GM12892 (cell line): ENCODE measurements around the gene MYB.

ENCODE experiments used
- POLR2A ChIP-seq: IDR thresholded peaks from 2 replicates; pipeline ENCODE4 v1.6.1; 2011; ENCODE audit warnings: low read depth, low read length, control low read depth
- POLR2AphosphoS5 ChIP-seq: IDR thresholded peaks from 2 replicates; pipeline ENCODE4 v1.6.1; 2011; ENCODE audit warnings: low read depth, low read length, control low read depth
- TAF1 ChIP-seq: IDR thresholded peaks from 2 replicates; pipeline ENCODE4 v1.6.1; 2011; ENCODE audit warnings: low read depth, mild to moderate bottlenecking, control low read depth, low read length, borderline replicate concordance

DNA sequence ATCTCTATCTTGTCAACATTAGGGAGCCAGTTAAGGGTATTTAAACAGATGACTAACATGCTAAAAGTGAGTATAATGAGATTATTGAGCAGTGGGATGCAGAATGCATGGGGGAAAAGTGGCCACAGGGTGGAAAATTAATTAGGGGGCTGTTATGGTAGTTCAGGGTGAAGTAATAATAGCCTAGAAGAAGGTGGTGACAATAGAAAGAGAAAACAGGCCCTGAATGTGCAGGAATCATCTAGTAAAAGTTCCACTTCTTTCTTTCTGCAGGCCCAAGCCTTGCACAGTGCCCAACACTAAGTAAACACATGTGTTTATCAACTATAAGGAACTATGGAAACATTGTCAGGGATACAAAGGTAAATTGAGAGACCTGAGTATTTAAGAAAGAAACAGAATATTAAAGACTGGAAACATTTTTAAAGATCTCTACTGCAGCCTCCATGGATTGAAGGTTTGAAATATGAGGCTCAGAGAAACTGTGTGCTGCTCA is 7.1 kb upstream of the MYB start:
- TF ChIP-seq POLR2A (no peak), TAF1 (no peak), POLR2AphosphoS5 (no peak)
